HG02642 (cell line): ENCODE results near the gene CNOT9.

Source experiments
- ATAC-seq: cut with Tn5 transposase; IDR thresholded peaks from one replicate; pipeline ENCODE4 v1.9.1; 2021; ENCODE audit warnings: mild to moderate bottlenecking; ENCODE audit not compliant: unreplicated experiment, poor library complexity

CNOT9 gene

DNA sequence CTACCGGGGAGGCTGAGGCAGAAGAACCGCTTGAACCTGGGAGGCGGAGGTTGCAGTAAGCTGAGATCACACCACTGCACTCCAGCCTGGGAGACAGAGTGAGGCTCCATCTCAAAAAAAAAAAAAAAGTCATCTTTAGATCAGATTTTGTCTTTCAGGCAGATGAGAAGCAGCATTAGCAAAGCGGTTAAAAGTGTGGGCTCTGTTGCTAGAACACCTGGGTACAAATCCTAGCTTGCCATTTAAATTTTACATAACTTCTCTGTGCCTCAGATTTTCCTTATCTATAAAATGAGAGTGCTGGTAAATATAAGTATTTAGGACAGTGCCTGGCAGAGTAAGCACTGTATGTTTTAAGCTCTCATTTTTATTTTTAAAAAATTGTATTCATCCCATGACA, 8.2 kb downstream of the CNOT9 start:
- ATAC-seq = no peak

- no peak for ATAC-seq
These were observed 9.0 kb downstream of the CNOT9 start for GRCh38 chr2:218577482-218578220.

- ATAC-seq = no peak
These were observed 9.7 kb downstream of the CNOT9 start for GRCh38 chr2:218578272-218578877.

DNA sequence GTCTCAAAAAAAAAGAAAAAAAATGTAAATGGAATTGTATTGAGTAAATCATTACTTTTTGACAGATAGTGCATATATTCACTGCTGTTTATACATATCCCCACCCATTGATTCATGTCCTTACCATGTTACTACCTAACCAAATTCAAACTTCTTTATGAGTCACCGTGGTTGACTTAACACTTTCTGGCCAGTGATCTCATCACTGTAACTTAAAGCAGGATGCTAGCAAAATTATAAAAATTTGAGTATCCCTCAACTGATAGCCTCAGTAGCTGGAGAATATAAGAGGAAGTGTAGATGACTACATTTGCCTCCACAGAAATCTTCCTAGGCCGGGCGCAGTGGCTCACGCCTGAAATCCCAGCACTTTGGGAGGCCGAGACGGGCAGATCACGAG, 13.4 kb downstream of the CNOT9 start:
- no peak for ATAC-seq

DNA sequence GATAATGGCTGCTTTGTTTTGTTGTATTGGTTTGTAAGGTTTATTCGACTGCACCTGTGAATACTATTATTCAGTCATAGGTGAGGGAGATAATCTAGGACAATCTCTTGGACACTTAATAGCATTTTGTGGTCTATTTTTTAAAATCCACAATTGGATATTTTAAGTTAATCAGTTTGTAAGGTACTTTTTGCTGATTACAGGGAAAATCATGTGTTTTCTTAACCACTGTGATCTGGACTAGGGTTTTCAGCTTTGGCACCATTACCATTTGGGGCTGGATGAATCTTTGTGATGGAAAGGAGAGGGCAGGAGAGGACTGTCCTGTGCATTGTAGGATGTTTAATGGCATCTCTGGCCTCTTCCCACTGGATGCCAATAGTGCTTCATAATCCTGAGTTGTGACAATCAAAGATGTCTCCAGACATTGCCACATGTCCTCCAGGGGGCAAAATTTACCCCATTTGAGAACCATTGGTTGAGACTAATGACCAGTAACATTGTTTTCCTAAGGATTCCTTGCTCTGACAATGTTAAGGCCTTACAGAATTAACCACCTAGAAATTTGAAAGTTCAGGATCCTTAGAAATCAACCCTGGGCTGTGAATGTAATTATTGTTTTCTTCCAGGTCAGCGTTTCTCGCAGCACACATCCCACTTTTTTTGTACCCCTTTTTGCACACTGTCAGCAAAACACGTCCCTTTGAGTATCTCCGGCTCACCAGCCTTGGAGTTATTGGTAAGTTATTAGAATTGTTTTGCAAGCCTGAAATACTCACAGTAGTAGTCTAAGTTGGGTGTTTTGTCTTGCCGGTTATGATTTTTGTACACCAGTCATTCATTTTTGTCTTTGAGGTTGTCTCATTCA, 15.6 kb downstream of the CNOT9 start:
- no peak for ATAC-seq

- ATAC-seq = no peak
These were observed 16.9 kb downstream of the CNOT9 start for GRCh38 chr2:218585541-218585940.

DNA sequence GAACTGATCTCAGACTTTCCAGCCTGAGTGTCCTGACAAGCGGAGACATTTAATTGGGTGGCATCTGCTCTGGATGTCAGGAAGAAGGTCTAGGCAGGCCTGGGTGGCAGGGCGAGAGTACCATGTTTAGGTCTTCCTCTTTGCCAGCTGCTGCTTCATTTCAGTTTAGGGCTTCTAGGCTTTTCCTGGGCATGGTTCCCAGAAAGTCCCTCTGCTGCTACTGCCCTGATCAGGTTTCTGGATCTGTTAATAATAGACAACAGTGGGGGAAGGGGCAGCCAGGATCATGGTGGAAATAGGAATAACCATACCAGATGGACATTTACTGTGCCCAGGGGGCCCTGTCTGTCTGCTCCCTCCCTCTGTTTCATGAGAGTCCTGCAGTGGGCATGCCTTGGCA, 36.8 kb downstream of the CNOT9 start:
- ATAC-seq = no peak

DNA sequence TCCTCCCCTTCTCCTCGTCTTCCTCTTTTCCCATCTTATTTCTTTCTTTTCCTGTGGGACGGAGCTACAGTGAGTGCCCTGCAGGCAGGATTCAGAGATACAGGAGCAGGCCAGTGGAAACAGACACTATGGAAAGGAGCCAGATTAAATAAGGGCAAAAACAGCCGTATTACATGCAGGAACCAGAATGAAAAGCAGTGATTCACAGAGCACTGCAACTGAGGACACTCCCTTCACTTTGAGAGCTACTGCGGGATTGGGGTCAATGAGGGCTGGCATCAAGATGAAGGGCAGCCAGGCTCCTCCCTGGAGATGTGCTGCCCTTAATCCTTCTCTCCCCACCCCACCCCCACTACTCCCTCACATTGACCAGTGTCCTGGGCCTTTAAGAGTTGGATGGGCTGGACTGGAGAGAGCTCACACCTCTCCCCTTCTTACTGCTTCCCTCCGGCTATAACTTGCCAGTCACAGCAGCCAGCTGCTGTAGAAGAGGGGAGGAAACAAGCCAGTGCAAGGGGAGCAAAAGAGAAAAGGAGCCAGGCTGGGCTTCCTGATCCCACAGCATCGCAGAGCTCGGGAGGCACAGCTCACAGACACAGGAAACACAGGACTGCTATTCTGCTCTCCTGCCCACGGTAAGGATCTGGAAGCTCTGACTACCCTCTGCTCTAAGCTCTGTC, 38.9 kb downstream of the CNOT9 start, which contains the start of gene PLCD4:
Gene PLCD4, plus strand, starts transcription at position 464 of the 680 bp plus-strand sequence. CDS start 7,841 bp downstream, outside the sequence.
- no peak for ATAC-seq

- ATAC-seq = no peak
These were observed 47.3 kb downstream of the CNOT9 start for GRCh38 chr2:218615868-218616315.

GRCh38 chr2:218618102-218618860, 49.6 kb downstream of the CNOT9 start:
- ATAC-seq = no peak

GRCh38 chr2:218621007-218621406, 52.4 kb downstream of the CNOT9 start:
- no peak for ATAC-seq

- ATAC-seq = no peak
These were observed 54.1 kb downstream of the CNOT9 start for GRCh38 chr2:218622606-218623365.

DNA sequence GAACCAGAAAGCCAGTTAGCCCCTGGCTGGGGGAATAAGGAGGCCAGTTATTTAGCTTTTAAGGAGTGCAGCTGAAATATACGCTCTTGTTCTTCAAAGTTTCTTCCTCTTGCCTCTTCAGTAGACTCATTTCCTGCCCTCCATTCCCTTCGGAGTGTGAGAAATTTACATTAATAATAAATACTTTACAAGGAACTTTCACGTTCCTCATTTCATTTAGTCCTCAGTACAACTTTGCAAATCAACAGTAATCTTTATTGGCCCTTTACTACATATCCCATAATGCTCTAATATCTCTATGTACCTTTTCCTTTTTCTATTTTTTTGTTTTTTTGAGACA, 54.7 kb downstream of the CNOT9 start:
- no peak for ATAC-seq

GRCh38 chr2:218626369-218626768, 57.7 kb downstream of the CNOT9 start:
- ATAC-seq = no peak

GRCh38 chr2:218627939-218628338, 59.3 kb downstream of the CNOT9 start:
- ATAC-seq = no peak

DNA sequence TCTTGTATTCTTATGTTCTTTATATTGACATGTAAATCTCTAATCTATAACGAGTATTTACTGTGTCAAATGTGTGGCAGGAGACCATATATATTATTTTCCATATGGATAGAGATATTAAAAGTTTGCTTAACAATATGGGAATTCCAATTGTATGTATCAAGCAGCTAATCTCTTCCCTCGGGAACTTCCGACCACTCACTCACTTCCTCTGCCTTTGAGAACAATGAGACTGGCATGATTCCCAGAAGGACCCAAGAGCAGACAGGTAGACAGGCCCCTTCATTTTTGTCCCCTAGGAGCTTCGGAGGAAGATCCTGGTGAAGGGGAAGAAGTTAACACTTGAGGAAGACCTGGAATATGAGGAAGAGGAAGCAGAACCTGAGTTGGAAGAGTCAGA, 63.2 kb downstream of the CNOT9 start:
- ATAC-seq = no peak

DNA sequence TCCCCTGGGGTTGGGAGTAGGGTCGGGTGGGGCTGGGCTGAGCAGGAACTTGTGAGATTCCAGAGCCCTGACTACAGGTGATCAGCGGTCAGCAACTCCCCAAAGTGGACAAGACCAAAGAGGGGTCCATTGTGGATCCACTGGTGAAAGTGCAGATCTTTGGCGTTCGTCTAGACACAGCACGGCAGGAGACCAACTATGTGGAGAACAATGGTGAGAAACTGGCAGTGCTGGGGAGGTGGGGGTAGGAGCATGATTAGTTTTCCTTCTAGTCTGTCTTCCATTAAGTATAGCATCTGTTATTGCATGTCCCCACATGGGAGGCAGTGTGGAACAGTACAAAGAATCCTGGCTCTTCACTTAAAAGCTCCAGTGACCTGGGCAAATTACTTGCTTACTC, 67.1 kb downstream of the CNOT9 start:
- no peak for ATAC-seq

- ATAC-seq = no peak
These were observed 69.7 kb downstream of the CNOT9 start for GRCh38 chr2:218638372-218638771.

- no peak for ATAC-seq
These were observed 73.5 kb downstream of the CNOT9 start for GRCh38 chr2:218642121-218642656.
